Dedifferentiated amniotic fluid mesenchymal stem cell (primary cell): ENCODE data around the gene ANKS1B.

ENCODE experiments used
- DNase-seq: peaks from one replicate; pipeline ENCODE4 v3.0.0-alpha.2; 2016; ENCODE audit errors: extremely low spot score

ANKS1B gene

GRCh38 chr12:99960311-99960710 is 24.4 kb downstream of the ANKS1B start:
- DNase-seq, result no peak

- peak; percentile 23 for DNase-seq
Measured at GRCh38 chr12:99959549-99960170, 25.1 kb downstream of the ANKS1B start.

- no peak for DNase-seq
Measured at GRCh38 chr12:99957866-99958466, 26.8 kb downstream of the ANKS1B start.

- DNase-seq, result no peak
Measured at GRCh38 chr12:99954724-99955123, 30.0 kb downstream of the ANKS1B start.

DNA sequence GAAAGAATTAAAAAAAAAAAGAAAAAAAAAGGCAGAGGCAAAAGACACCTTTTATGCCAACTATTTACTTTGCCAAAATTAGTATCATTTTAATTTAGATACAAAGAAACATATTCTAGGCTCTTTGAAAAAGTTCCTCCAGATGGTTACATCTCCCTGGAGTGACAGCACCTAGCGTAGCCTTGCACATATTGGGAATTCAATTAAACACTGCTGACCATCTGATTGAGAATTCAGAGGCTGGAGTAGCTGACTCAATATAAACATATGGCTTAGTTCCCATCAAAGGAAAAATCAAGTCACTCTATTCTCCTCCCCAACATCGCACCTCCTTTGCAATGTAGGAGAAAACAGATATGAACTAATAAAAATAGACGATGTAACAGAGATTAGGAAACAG is 36.4 kb downstream of the ANKS1B start:
- no peak for DNase-seq

- DNase-seq, result no peak
Measured at GRCh38 chr12:99946131-99946530, 38.6 kb downstream of the ANKS1B start.

DNA sequence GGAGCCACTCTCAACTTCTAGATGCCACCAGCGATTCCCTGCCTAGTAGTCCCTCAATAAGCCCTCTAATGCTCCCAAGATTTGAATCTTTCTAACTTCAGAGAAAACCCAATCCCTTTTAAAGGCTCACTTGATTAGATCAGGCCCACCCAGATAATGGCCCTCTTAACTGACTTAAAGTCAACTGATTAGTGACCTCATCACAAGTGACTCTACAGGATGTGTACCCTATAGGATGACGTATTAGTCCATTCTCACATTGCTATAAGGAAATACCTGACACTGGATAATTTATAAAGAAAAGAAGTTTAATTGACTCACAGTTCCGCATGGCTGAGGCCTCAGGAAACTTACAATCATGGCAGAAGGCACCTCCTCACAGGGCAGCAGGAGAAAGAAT is 49.1 kb downstream of the ANKS1B start:
- DNase-seq, result no peak

- DNase-seq, result no peak
Measured at GRCh38 chr12:99926511-99927169, 58.1 kb downstream of the ANKS1B start.

DNA sequence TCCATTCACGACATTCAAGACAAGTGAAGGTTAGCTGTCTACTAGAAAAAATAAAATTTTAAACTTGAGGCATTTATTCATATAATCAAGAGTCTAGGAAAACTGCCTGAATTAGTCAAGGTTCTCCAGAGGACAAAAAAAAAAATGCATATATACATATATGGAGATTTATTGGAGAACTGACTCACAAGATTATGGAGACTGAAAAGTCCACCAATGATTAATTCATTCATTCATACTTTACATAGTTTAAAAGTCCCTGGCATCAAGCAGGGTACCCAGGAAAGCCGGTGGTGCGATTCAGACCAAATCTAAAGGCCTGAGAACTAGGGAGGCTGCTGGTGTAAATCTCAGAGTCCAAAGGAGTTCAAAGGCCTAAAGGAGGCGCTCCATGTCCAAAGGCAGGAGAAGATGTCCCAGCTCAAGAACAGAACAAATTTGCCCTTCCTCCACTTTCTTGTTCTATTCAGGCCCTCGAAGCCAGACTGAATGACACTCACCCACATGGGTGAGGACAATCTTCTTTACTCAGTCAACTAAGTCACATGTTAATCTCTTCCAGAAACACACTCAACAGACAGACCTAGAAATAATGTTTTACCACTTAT is 64.3 kb downstream of the ANKS1B start:
- no peak for DNase-seq

DNA sequence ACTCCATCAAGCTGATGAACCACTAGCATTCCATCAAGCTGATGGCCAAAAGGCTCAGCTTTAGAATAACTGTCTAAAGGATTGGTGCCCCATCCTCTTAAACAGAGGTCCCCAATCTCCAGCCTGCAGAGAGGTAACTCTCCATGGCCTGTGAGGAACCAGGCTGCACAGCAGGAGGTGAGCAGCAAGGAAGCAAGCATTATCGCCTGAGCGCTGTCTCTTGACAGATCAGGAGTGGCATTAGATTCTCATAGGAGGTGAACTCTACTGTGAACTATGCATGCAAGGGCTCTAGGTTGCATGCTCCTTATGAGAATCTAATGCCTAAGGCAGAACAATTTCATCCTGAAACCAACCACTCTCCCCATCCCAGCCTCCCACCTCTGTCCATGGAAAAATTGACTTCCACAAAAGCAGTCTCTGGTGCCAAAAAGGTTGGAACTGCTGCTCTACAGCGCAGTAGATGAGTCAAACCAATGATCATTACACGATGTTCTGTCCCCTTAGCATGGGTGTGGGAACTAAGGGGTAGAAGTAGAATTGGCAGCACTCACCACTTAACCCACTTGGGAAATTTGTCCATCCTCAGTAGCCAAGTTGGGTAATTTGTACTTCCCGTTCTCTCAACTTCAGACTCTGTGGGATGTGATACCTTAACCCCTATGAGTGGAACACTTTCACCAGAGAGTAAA is 66.9 kb downstream of the ANKS1B start:
- no peak for DNase-seq

GRCh38 chr12:99916555-99916954 is 68.2 kb downstream of the ANKS1B start:
- no peak for DNase-seq

DNA sequence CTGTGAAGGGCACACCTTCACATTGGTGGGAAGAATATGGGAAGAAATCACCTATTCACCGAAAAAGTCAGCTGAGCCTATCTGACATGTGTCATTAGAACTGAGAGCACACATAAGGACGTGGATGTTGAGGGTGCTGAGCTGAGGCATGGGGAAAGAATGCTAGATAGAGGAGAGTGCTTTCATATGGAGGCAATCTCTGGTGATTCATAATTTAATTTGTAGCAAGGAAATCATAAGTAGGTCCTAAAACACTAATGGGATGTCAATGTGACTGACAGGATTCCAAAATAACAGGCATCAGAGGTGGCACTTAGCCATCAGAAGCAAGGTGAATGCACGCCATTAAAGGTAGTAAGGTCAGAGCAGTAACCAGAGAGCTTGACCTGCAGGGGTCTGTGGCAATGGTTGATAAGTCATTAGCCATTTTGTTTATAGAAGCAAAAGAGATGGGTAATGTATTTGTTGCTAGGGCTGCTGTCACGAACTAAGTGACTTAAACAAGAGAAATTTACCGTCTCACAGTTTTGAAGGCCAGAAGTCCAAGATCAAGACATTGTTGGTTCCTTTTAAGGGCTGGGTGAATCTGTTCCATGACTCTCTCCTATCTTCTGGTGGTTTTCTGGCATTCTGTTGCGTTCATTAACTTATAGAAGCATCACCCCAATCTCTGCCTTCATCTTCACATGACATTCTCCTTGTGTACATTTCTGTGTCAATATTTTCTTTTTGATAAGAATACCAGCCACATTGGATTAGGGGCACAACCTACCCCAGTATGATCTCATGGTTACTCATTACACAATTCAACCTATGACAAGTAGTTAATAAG is 69.3 kb downstream of the ANKS1B start:
- peak; percentile 31 for DNase-seq

DNA sequence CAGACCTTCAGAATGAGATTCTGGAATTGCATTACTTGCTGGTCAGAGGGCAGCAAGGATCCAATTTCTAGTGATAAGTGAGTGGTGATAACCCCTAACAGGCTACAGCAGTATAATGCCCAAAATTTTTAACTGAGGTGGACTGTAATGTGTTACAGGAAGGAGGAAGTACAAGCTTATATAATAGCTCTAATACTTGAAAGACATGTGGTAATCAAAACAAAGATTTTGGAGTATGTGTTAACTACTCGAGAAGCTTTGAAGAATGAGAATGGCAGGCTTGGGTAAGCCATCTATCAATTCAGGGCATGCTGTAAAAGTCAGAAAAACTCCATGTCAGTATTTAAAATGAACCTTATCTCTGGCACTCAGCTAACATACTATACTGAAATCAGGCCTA is 70.5 kb downstream of the ANKS1B start:
- DNase-seq, result no peak

GRCh38 chr12:99911967-99912366 is 72.8 kb downstream of the ANKS1B start:
- no peak for DNase-seq

DNA sequence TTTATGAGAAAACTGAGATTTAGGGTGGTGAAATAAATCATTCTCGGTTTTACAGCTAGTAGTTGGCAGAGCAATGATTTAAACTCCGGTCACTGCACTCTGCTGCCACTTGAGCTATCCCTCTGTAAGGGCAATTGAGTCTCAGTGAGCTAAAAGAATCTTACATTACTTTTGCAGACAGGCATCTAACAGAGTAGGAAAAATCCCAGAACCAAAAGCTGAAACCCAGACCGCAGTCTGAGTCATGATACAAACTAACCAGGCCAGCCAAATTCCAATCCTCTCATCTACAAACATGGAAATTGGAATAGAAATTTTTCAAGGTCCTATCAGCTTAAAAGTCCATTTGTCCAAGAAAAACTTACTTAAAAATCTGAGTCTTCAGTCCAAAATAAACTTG is 73.7 kb downstream of the ANKS1B start:
- DNase-seq, result peak; percentile 97

- no peak for DNase-seq
Measured at GRCh38 chr12:99910342-99910741, 74.4 kb downstream of the ANKS1B start.

GRCh38 chr12:99906786-99907579 is 77.8 kb downstream of the ANKS1B start:
- no peak for DNase-seq

DNA sequence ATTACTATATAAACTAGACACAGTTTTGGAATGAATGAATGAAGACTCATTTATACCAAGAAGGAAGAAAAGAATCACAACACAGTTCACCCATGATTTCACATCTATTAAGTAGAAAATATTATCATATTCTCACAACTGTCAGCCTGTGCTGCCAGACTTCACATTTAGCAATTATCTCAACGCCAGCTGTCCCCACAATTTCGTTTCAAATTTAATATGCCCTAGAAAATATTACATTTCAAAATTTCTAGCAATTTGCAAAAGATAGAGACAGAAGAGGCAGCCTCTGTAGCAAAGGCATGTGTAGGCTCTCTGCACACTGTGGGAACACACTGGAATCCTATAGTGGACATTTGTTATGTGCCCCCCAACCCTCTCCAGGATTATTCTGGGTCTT is 83.6 kb downstream of the ANKS1B start:
- no peak for DNase-seq

GRCh38 chr12:99898645-99899044 is 86.1 kb downstream of the ANKS1B start:
- no peak for DNase-seq

DNA sequence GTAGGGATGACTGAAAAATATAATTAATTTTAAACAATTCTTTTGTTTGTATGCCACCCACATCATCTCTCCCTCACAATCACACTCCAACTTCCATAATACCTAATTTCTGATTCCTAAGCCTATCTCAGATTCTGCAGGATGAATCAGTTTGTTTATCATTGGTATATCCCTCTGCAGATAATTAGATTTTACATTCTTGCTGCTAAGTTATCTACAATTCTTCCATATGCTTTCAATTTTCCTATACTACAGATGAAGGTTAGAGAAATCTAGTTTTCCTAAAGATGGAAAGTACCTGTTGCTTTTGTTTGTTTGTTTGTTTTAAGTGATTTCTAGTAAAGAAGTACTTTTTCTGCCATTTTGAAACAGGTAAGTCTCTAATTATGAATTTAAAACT is 105.3 kb downstream of the ANKS1B start:
- no peak for DNase-seq

DNA sequence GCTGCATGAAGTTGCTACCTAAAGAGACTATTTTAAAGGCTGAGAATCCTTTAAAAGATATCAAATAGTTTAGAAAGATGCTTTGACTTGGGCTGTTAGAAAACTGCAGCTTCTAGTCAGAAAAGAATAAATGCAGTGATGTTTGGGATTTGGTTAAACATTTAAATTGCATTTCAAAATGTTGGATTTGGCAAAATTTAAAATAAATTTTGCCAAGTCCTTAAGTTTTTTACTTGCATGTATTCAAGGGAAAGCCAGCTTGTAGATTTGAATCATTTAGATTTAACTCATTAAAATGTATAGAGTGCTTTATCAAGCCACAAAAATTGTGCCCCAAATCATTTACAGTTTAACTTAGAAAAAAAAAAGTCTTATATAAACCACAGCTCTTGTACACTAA is 109.7 kb downstream of the ANKS1B start:
- no peak for DNase-seq
